SK-N-SH treated with all-trans-retinoic acid at 6 μM for 48 hours (cell line): Measurements from ENCODE around the gene CPNE2.
"Not testable (repeated sequence)": the region's sequence is repeated elsewhere in the genome, so short reads cannot be mapped to it uniquely, and the experiment has no call there.

ENCODE experiments used
- ATAC-seq: fragments of 200-7000 bp; cut with Tn5 transposase; 3 replicates; pipeline ENCODE4 v1.9.1; 2020; ENCODE audit warnings: mild to moderate bottlenecking, moderate library complexity
- ARNTL ChIP-seq: fragments of 450-650 bp; formaldehyde crosslinking; IDR thresholded peaks from 2 replicates; pipeline ENCODE4 v1.5.0; 2020; ENCODE audit warnings: low read depth, mild to moderate bottlenecking, moderate library complexity, borderline replicate concordance
- BACH2 ChIP-seq: fragments of 250-450 bp; sonication (Bioruptor Pico); IDR thresholded peaks from 2 replicates; pipeline ENCODE4 v1.9.0; 2021; ENCODE audit warnings: mild to moderate bottlenecking, borderline replicate concordance
- CSDC2 ChIP-seq: fragments of 250-450 bp; sonication (Bioruptor Pico); IDR thresholded peaks from 2 replicates; pipeline ENCODE4 v1.5.0; 2020; ENCODE audit warnings: mild to moderate bottlenecking, moderate library complexity
- ESRRG ChIP-seq: fragments of 250-450 bp; sonication (Bioruptor Pico); IDR thresholded peaks from 2 replicates; pipeline ENCODE4 v1.6.1; 2021; ENCODE audit warnings: mild to moderate bottlenecking
- GLIS3 ChIP-seq: fragments of 250-450 bp; sonication (Bioruptor Pico); IDR thresholded peaks from 2 replicates; pipeline ENCODE4 v1.5.0; 2020; ENCODE audit warnings: mild to moderate bottlenecking, moderate library complexity
- ISL1 ChIP-seq: fragments of 250-450 bp; sonication (Bioruptor Pico); IDR thresholded peaks from 2 replicates; pipeline ENCODE4 v2.1.2; 2022; ENCODE audit warnings: mild to moderate bottlenecking, moderate library complexity
- OSR1 ChIP-seq: fragments of 250-450 bp; sonication (Bioruptor Pico); IDR thresholded peaks from 2 replicates; pipeline ENCODE4 v1.8.0; 2022; ENCODE audit warnings: moderate library complexity, mild to moderate bottlenecking, inconsistent platforms
- RARB ChIP-seq: fragments of 250-450 bp; sonication (Bioruptor Pico); IDR thresholded peaks from 2 replicates; pipeline ENCODE4 v1.8.0; 2021; ENCODE audit warnings: mild to moderate bottlenecking, moderate library complexity
- SNAI2 ChIP-seq: fragments of 250-450 bp; sonication (Bioruptor Pico); IDR thresholded peaks from 2 replicates; pipeline ENCODE4 v1.5.0; 2020; ENCODE audit warnings: mild to moderate bottlenecking, moderate library complexity
- TCF4 ChIP-seq: fragments of 250-450 bp; sonication (Bioruptor Pico); IDR thresholded peaks from 2 replicates; pipeline ENCODE4 v1.8.0; 2021; ENCODE audit warnings: mild to moderate bottlenecking, moderate library complexity, borderline replicate concordance
- TOX ChIP-seq: fragments of 250-450 bp; sonication (Bioruptor Pico); IDR thresholded peaks from 2 replicates; pipeline ENCODE4 v1.8.0; 2021; ENCODE audit warnings: mild to moderate bottlenecking, moderate library complexity, borderline replicate concordance
- ZC3H10 ChIP-seq: fragments of 250-450 bp; sonication (Bioruptor Pico); IDR thresholded peaks from 2 replicates; pipeline ENCODE4 v1.5.1; 2021; ENCODE audit warnings: mild to moderate bottlenecking, moderate library complexity
- ZFP30 ChIP-seq: fragments of 450-650 bp; formaldehyde crosslinking; IDR thresholded peaks from 2 replicates; pipeline ENCODE4 v1.5.0; 2022; ENCODE audit warnings: mild to moderate bottlenecking, moderate library complexity
- ZNF70 ChIP-seq: fragments of 450-650 bp; formaldehyde crosslinking; IDR thresholded peaks from 2 replicates; pipeline ENCODE4 v1.5.0; 2020; ENCODE audit warnings: mild to moderate bottlenecking, moderate library complexity
- ZNF8 ChIP-seq: fragments of 450-650 bp; formaldehyde crosslinking; IDR thresholded peaks from 2 replicates; pipeline ENCODE4 v1.5.0; 2020; ENCODE audit warnings: mild to moderate bottlenecking, moderate library complexity
- TF ChIP-seq, protein P1 (sequence below): fragments of 250-450 bp; sonication (Bioruptor Pico); IDR thresholded peaks from 2 replicates; pipeline ENCODE4 v1.5.0; 2020; ENCODE audit warnings: mild to moderate bottlenecking, moderate library complexity
- TF ChIP-seq, protein P2 (sequence below): fragments of 250-450 bp; sonication (Bioruptor Pico); IDR thresholded peaks from 2 replicates; pipeline ENCODE4 v1.8.0; 2020; ENCODE audit warnings: mild to moderate bottlenecking, moderate library complexity, borderline replicate concordance
- TF ChIP-seq, protein P3 (sequence below): fragments of 250-450 bp; sonication (Bioruptor Pico); IDR thresholded peaks from 2 replicates; pipeline ENCODE4 v1.5.1; 2020; ENCODE audit warnings: low read depth, mild to moderate bottlenecking, moderate library complexity
- TF ChIP-seq, protein P4 (sequence below): fragments of 250-450 bp; sonication (Bioruptor Pico); IDR thresholded peaks from 2 replicates; pipeline ENCODE4 v1.8.0; 2021; ENCODE audit warnings: low read depth, mild to moderate bottlenecking, moderate library complexity, borderline replicate concordance

The CPNE2 gene

DNA sequence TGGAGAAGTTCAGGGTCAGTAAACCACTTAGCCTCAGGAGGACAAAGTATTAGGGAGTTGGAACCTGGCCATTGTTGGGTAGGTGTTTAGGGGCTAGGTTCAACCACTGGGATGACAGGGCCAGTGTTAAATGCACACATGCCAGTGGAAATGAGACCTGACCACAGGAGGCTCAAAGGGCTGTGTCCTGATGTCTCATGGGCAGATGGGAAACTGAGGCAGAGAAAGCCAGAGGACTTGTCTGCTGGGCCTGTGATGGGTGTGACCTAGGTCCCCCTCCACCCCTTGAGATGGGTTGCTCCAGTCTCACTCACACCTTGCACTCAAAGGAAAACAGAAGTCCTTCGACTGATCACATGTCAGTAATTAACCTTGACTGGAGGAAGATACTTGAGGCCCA lies 16.0 kb downstream of the CPNE2 start:
- no peak for ATAC-seq
- TF ChIP-seq ZFP30 (no peak), CSDC2 (CRISPR knock-in tag) (no peak)
- TF ChIP-seq, protein P1, sequence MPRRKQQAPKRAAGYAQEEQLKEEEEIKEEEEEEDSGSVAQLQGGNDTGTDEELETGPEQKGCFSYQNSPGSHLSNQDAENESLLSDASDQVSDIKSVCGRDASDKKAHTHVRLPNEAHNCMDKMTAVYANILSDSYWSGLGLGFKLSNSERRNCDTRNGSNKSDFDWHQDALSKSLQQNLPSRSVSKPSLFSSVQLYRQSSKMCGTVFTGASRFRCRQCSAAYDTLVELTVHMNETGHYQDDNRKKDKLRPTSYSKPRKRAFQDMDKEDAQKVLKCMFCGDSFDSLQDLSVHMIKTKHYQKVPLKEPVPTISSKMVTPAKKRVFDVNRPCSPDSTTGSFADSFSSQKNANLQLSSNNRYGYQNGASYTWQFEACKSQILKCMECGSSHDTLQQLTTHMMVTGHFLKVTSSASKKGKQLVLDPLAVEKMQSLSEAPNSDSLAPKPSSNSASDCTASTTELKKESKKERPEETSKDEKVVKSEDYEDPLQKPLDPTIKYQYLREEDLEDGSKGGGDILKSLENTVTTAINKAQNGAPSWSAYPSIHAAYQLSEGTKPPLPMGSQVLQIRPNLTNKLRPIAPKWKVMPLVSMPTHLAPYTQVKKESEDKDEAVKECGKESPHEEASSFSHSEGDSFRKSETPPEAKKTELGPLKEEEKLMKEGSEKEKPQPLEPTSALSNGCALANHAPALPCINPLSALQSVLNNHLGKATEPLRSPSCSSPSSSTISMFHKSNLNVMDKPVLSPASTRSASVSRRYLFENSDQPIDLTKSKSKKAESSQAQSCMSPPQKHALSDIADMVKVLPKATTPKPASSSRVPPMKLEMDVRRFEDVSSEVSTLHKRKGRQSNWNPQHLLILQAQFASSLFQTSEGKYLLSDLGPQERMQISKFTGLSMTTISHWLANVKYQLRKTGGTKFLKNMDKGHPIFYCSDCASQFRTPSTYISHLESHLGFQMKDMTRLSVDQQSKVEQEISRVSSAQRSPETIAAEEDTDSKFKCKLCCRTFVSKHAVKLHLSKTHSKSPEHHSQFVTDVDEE (CRISPR knock-in tag): no peak
- TF ChIP-seq, protein P2, sequence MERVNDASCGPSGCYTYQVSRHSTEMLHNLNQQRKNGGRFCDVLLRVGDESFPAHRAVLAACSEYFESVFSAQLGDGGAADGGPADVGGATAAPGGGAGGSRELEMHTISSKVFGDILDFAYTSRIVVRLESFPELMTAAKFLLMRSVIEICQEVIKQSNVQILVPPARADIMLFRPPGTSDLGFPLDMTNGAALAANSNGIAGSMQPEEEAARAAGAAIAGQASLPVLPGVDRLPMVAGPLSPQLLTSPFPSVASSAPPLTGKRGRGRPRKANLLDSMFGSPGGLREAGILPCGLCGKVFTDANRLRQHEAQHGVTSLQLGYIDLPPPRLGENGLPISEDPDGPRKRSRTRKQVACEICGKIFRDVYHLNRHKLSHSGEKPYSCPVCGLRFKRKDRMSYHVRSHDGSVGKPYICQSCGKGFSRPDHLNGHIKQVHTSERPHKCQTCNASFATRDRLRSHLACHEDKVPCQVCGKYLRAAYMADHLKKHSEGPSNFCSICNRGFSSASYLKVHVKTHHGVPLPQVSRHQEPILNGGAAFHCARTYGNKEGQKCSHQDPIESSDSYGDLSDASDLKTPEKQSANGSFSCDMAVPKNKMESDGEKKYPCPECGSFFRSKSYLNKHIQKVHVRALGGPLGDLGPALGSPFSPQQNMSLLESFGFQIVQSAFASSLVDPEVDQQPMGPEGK (CRISPR knock-in tag): no peak

DNA sequence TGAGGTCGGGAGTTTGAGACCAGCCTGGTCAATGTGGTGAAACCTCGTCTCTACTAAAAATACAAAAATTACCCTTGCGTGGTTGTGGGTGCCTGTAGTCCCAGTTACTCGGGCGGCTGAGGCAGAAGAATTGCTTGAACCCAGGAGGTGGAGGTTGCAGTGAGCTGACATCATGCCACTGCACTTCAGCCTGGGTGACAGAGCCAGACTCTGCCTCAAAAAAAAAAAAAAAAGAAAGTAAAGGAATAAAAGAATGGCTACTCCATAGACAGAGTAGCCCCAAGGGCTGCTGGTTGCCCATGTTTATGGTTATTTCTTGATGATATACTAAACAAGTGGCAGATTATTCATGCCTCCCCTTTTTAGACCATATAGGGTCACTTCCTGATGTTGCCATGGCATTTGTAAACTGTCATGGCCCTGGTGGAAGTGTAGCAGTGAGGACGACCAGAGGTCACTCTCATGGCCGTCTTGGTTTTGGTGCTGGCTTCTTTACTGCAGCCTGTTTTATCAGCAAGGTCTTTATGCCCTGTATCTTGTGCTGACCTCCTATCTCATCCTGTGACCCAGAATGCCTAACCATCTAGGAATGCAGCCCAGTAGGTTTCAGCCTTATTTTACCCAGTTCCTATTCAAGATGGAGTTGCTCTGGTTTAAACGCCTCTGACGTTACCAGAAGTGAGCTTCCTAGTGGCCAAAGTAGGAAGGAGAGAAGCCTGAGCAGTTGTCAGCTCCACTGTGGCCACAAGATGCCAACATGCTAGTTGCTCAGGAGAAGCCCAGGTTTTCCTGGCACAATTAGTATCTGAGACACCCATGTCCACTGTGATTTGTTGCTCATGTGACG lies 17.1 kb downstream of the CPNE2 start:
- ATAC-seq: not testable (repeated sequence)

DNA sequence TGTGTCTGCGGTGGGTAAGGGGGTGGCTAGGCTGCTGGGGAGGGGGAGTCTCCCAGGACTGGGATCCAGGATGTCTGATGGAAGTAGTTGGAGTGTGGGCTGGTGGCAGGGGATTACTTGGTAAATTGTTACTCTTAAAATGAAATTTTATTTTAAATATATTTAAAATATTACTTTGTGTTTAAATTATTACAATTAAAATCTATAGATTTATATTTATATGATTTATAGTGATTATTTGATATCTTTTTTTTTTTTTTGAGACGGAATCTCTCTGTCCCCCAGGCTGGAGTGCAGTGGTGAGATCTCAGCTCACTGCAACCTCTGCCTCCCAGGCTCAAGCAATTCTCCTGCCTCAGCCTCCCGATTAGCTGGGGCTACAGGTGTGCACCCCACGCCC lies 18.6 kb downstream of the CPNE2 start:
- TF ChIP-seq GLIS3: no peak
- TF ChIP-seq, protein P2 (CRISPR knock-in tag): no peak
- no peak for ATAC-seq

DNA sequence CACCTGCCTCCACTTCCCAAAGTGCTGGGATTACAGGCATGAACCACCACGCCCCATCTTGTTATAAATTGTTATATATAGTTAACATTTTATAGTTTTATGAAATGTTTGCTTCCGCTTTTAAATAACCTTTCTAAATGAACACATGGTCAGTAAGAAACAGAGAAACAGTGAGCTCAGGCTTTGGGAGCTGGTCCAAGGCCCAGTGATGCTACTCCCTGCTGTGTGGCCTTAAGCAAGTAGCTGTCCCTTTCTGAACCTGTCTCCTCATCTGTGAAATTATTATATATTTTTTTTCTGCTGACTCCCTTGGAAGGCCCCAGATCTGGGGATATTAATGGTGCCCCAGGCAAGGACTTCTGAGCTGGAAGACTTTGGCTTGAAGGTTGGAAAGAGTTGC lies 19.0 kb downstream of the CPNE2 start:
- no peak for ATAC-seq
- TF ChIP-seq, protein P2 (CRISPR knock-in tag): no peak
- TF ChIP-seq ESRRG (CRISPR knock-in tag) (no peak), ARNTL (CRISPR knock-in tag) (no peak), TOX (no peak)
- TF ChIP-seq, protein P3, sequence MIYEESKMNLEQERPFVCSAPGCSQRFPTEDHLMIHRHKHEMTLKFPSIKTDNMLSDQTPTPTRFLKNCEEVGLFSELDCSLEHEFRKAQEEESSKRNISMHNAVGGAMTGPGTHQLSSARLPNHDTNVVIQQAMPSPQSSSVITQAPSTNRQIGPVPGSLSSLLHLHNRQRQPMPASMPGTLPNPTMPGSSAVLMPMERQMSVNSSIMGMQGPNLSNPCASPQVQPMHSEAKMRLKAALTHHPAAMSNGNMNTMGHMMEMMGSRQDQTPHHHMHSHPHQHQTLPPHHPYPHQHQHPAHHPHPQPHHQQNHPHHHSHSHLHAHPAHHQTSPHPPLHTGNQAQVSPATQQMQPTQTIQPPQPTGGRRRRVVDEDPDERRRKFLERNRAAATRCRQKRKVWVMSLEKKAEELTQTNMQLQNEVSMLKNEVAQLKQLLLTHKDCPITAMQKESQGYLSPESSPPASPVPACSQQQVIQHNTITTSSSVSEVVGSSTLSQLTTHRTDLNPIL (CRISPR knock-in tag): no peak

DNA sequence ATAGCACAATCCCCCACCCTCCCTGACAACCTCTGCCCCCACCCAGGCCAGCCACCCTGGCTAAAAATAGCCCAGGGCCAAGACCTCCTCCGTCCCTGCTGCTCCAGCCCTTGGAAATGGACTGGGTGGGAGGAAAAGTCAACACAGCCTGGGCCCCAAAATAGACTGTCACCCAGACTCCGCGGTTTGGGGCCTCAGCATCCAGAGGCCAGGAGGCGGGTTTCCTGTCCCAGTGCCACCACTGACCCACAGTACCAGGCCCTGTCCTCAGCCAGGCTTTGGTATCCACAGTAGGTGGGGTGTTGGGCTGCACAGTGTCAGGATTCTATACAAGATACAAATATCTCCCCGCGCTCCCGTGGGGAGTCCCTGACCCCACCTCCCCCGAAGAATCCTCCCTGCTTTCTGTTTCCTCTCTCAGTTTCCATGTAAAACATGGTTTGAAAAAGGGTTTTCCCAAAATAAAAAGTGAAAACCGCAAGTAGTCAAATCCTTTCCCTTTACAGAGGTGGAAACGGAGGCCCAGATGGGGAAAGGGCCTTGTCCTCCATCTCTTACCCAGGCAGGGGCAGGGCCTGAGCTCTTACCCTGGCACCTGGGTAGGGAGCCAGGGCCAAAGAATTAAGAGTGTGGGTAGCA lies 20.1 kb downstream of the CPNE2 start:
- ATAC-seq: no peak
- TF ChIP-seq ZNF8 (CRISPR knock-in tag) (no peak), ZFP30 (no peak), TOX (no peak), CSDC2 (CRISPR knock-in tag) (no peak), BACH2 (no peak), OSR1 (no peak), ESRRG (CRISPR knock-in tag) (no peak), ARNTL (CRISPR knock-in tag) (no peak), TCF4 (CRISPR knock-in tag) (no peak), RARB (CRISPR knock-in tag) (no peak), ISL1 (CRISPR knock-in tag) (no peak), ZNF70 (CRISPR knock-in tag) (no peak), SNAI2 (CRISPR knock-in tag) (no peak), ZC3H10 (CRISPR knock-in tag) (no peak)
- TF ChIP-seq, protein P4, sequence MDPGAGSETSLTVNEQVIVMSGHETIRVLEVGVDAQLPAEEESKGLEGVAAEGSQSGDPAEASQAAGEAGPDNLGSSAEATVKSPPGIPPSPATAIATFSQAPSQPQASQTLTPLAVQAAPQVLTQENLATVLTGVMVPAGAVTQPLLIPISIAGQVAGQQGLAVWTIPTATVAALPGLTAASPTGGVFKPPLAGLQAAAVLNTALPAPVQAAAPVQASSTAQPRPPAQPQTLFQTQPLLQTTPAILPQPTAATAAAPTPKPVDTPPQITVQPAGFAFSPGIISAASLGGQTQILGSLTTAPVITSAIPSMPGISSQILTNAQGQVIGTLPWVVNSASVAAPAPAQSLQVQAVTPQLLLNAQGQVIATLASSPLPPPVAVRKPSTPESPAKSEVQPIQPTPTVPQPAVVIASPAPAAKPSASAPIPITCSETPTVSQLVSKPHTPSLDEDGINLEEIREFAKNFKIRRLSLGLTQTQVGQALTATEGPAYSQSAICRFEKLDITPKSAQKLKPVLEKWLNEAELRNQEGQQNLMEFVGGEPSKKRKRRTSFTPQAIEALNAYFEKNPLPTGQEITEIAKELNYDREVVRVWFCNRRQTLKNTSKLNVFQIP: no peak
- TF ChIP-seq, protein P3 (CRISPR knock-in tag): no peak
